K562 (cell line): ENCODE measurements around the gene ACLY. TPM values are rescaled to one million over a fixed set of nuclear protein-coding genes. Genes with fewer than 3 reads are reported as not detected.

Experiments
- BCOR ChIP-seq: fragments of 450-650 bp; IDR thresholded peaks from 2 replicates; pipeline ENCODE4 v1.6.1; 2016
- CCNT2 ChIP-seq: IDR thresholded peaks from 2 replicates; pipeline ENCODE4 v1.6.1; 2011; ENCODE audit warnings: borderline replicate concordance, low read depth, mild to moderate bottlenecking, moderate library complexity, mixed read lengths, low read length; ENCODE audit not compliant: insufficient read length; ENCODE audit errors: extremely low read depth
- CHD1 ChIP-seq: fragments of 200-600 bp; sonication (generic); IDR thresholded peaks from one replicate; pipeline ENCODE4 v1.6.1; 2012; ENCODE audit warnings: mild to moderate bottlenecking, moderate library complexity, low read length, inconsistent platforms
- CHD7 ChIP-seq: fragments of 200-600 bp; sonication (generic); IDR thresholded peaks from one replicate; pipeline ENCODE4 v1.6.1; 2012; ENCODE audit warnings: mild to moderate bottlenecking, low read depth, low read length, inconsistent platforms
- ETV5 ChIP-seq: sonication (generic); formaldehyde crosslinking; IDR thresholded peaks from 2 replicates; pipeline ENCODE4 v1.4.0; 2020; ENCODE audit warnings: low read depth, mild to moderate bottlenecking, missing genetic modification reagents
- KAT8 ChIP-seq: fragments of 450-650 bp; IDR thresholded peaks from 2 replicates; pipeline ENCODE4 v1.6.1; 2016; ENCODE audit warnings: low read depth, mild to moderate bottlenecking
- PCBP1 ChIP-seq: fragments of 200-400 bp; formaldehyde crosslinking; IDR thresholded peaks from 2 replicates; pipeline ENCODE4 v1.6.1; 2018; ENCODE audit warnings: mild to moderate bottlenecking, low read depth, low read length; ENCODE audit not compliant: poor library complexity, severe bottlenecking
- PML ChIP-seq: IDR thresholded peaks from 2 replicates; pipeline ENCODE4 v1.6.1; 2012; ENCODE audit warnings: low read length, inconsistent platforms
- RBBP5 ChIP-seq: fragments of 200-600 bp; sonication (generic); IDR thresholded peaks from 2 replicates; pipeline ENCODE4 v1.6.1; 2012; ENCODE audit warnings: borderline replicate concordance, mild to moderate bottlenecking, low read length, control low read depth, inconsistent platforms; ENCODE audit not compliant: insufficient read depth, poor library complexity, severe bottlenecking
- RBM25 ChIP-seq: fragments of 200-400 bp; formaldehyde crosslinking; IDR thresholded peaks from 2 replicates; pipeline ENCODE4 v1.6.1; 2018; ENCODE audit warnings: low read length, low read depth, moderate library complexity; ENCODE audit not compliant: severe bottlenecking
- SETDB1 ChIP-seq: IDR thresholded peaks from one replicate; pipeline ENCODE4 v1.6.1; 2012; ENCODE audit warnings: low read length, control low read depth, inconsistent platforms
- SIRT6 ChIP-seq: IDR thresholded peaks from one replicate; pipeline ENCODE4 v1.6.1; 2012; ENCODE audit warnings: low read depth, mild to moderate bottlenecking, control low read depth, inconsistent platforms, low read length, moderate library complexity
- SMARCA4 ChIP-seq: fragments of 450-650 bp; IDR thresholded peaks from 2 replicates; pipeline ENCODE4 v1.6.1; 2016
- TFAP4 ChIP-seq: sonication (generic); formaldehyde crosslinking; IDR thresholded peaks from 2 replicates; pipeline ENCODE4 v1.8.0; 2022; ENCODE audit warnings: missing genetic modification reagents, mild to moderate bottlenecking, moderate library complexity, borderline replicate concordance
- polyA plus RNA-seq, 8 experiments: library from polyadenylated mRNA; depleted of rRNA in 4 of 8; stranded (reverse) in 5 of 8; unstranded in 3 of 8; fragments of >200 nt; fragmentation: Nextera tagmentation in 2 of 8; fragmentation: Illumina TruSeq in 1 of 8; extraction: Ambion mirVana in 2 of 8; extraction: Trizol in 1 of 8; gene quantifications; 2 replicates each; pipeline versions ENCODE4 v1.2.1 to v1.2.3, GENCODE V29; 2011 to 2014; ENCODE audit warnings: inconsistent platforms in 1 of 8, missing spikeins in 1 of 8
- total RNA-seq, 7 experiments: library from RNA; depleted of rRNA in 6 of 7; stranded (reverse); fragments of >200 nt in 6 of 7; fragmentation: Illumina TruSeq in 2 of 7; extraction: Trizol in 2 of 7; gene quantifications; 2 replicates each; pipeline versions ENCODE4 v1.2.1 to v1.2.3, GENCODE V29; 2011 to 2021; ENCODE audit warnings: low replicate concordance in 1 of 7

ACLY gene
- total and polyA plus RNA-seq, 9 of the 15 experiments (the other 6 are each of a cell fraction or from before 2014, with no cell fraction given), result 42.9 to 280 (median 125) TPM

- TF ChIP-seq SMARCA4, result no peak
- peak; percentile 13 for TF ChIP-seq CCNT2
- TF ChIP-seq PML, result 0 out of 2 replicates have a peak, but pooled peaks have one; percentile 15
- no peak for TF ChIP-seq KAT8
- TF ChIP-seq TFAP4, result 0 out of 2 replicates have a peak, but pooled peaks have one; percentile 1
- peak; percentile 7 for TF ChIP-seq PCBP1
- TF ChIP-seq BCOR, result peak; percentile 85
- peak; percentile 54 for TF ChIP-seq RBM25
- TF ChIP-seq CHD1, result no peak
- no peak for TF ChIP-seq SETDB1
- peak; percentile 21 for TF ChIP-seq RBBP5
- TF ChIP-seq ETV5, result no peak
- TF ChIP-seq CHD7, result no peak
- no peak for TF ChIP-seq SIRT6
These were observed 48.6 kb upstream of the ACLY start (continued) for GRCh38 chr17:41967141-41967920.
